HepG2 (cell line): ENCODE results near the gene CLEC16A. TPM values are rescaled to one million over a fixed set of nuclear protein-coding genes. Genes with fewer than 3 reads are reported as not detected.

ENCODE experiments used
- HNF1A ChIP-seq, 2 experiments: sonication (generic) in 1 of 2; formaldehyde crosslinking in 1 of 2; IDR thresholded peaks; 2 replicates each; pipeline versions ENCODE4 v1.4.0 to v1.6.1; 2016 to 2020; ENCODE audit warnings: borderline replicate concordance in 1 of 2, low read depth in 1 of 2, mild to moderate bottlenecking in 1 of 2, missing genetic modification reagents in 1 of 2
- ISX ChIP-seq: sonication (generic); formaldehyde crosslinking; conservative IDR thresholded peaks from 2 replicates; pipeline ENCODE4 v1.5.0; 2020; ENCODE audit warnings: missing genetic modification reagents
- SNAI1 ChIP-seq: sonication (generic); formaldehyde crosslinking; IDR thresholded peaks from 2 replicates; pipeline ENCODE4 v1.5.0; 2020; ENCODE audit warnings: mild to moderate bottlenecking, missing genetic modification reagents, borderline replicate concordance
- SRSF4 ChIP-seq: fragments of 200-400 bp; formaldehyde crosslinking; IDR thresholded peaks from one replicate; pipeline ENCODE4 v1.6.1; 2018; ENCODE audit warnings: mild to moderate bottlenecking, low read depth, low read length, moderate library complexity; ENCODE audit not compliant: poor library complexity, severe bottlenecking
- ZBTB39 ChIP-seq: sonication (generic); formaldehyde crosslinking; IDR thresholded peaks from 2 replicates; pipeline ENCODE4 v1.5.0; 2020; ENCODE audit warnings: missing genetic modification reagents
- ZNF318 ChIP-seq: sonication (generic); formaldehyde crosslinking; IDR thresholded peaks from 2 replicates; pipeline ENCODE4 v1.4.0; 2020; ENCODE audit warnings: mild to moderate bottlenecking, missing genetic modification reagents
- ZNF331 ChIP-seq: sonication (generic); formaldehyde crosslinking; IDR thresholded peaks from 2 replicates; pipeline ENCODE4 v1.4.0; 2020; ENCODE audit warnings: missing genetic modification reagents
- ZNF543 ChIP-seq: sonication (generic); formaldehyde crosslinking; IDR thresholded peaks from 2 replicates; pipeline ENCODE4 v1.4.0; 2020; ENCODE audit warnings: mild to moderate bottlenecking, missing genetic modification reagents
- polyA plus RNA-seq, 8 experiments: library from polyadenylated mRNA; depleted of rRNA in 3 of 8; stranded (reverse) in 7 of 8; unstranded in 1 of 8; fragments of >200 nt; fragmentation: Illumina TruSeq in 4 of 8; extraction: Trizol in 4 of 8; gene quantifications; 2 replicates each; pipeline versions ENCODE4 v1.2.1 to v1.2.3, GENCODE V29; 2011 to 2016; ENCODE audit warnings: low read depth in 4 of 8, missing spikeins in 1 of 8, mixed read lengths in 1 of 8; ENCODE audit not compliant: insufficient read depth in 1 of 8
- total RNA-seq, 5 experiments: library from RNA; depleted of rRNA; stranded (reverse); fragments of >200 nt; fragmentation: Illumina TruSeq; extraction: Trizol; gene quantifications; 2 replicates each; pipeline ENCODE4 v1.2.3, GENCODE V29; 2016; ENCODE audit warnings: low read depth in 1 of 5
- TF ChIP-seq, protein P1 (sequence below): sonication (generic); formaldehyde crosslinking; IDR thresholded peaks from 2 replicates; pipeline ENCODE4 v1.5.1; 2020; ENCODE audit warnings: mild to moderate bottlenecking, missing genetic modification reagents, moderate library complexity

The CLEC16A gene
- total and polyA plus RNA-seq, 2 of the 13 experiments (the other 11 are each of a cell fraction or from before 2014, with no cell fraction given), result 8.5 to 10.3 TPM

DNA sequence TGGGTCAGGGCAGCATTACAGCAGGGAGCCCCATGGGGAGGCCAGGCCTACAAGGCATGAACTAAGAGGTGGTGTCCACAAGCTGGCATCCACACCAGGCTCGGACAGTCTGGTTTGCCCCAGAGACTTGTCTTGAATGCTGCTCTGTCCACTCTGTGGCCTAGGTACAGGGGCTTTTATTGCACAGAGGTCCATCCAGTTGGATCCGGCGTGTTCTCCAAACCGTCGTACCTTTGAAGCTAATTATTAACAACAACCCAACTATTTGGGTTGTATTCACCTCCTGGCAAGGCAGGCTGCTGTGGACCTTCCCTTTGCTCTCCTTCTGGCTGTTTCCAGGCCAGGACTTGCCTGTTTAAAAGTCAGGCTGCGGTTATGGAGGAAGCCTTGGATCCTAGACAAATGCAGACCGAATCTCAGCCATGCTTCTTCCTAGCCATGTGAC is 123.4 kb downstream of the CLEC16A start (continued):
- TF ChIP-seq HNF1A (IDR thresholded peaks at IDR 0.05; ENCODE audit: low read depth), result peak; percentile 92
- peak; percentile 88 for TF ChIP-seq HNF1A (CRISPR knock-in tag; IDR thresholded peaks at IDR 0.05; ENCODE audit: borderline replicate concordance)
- TF ChIP-seq, protein P1, sequence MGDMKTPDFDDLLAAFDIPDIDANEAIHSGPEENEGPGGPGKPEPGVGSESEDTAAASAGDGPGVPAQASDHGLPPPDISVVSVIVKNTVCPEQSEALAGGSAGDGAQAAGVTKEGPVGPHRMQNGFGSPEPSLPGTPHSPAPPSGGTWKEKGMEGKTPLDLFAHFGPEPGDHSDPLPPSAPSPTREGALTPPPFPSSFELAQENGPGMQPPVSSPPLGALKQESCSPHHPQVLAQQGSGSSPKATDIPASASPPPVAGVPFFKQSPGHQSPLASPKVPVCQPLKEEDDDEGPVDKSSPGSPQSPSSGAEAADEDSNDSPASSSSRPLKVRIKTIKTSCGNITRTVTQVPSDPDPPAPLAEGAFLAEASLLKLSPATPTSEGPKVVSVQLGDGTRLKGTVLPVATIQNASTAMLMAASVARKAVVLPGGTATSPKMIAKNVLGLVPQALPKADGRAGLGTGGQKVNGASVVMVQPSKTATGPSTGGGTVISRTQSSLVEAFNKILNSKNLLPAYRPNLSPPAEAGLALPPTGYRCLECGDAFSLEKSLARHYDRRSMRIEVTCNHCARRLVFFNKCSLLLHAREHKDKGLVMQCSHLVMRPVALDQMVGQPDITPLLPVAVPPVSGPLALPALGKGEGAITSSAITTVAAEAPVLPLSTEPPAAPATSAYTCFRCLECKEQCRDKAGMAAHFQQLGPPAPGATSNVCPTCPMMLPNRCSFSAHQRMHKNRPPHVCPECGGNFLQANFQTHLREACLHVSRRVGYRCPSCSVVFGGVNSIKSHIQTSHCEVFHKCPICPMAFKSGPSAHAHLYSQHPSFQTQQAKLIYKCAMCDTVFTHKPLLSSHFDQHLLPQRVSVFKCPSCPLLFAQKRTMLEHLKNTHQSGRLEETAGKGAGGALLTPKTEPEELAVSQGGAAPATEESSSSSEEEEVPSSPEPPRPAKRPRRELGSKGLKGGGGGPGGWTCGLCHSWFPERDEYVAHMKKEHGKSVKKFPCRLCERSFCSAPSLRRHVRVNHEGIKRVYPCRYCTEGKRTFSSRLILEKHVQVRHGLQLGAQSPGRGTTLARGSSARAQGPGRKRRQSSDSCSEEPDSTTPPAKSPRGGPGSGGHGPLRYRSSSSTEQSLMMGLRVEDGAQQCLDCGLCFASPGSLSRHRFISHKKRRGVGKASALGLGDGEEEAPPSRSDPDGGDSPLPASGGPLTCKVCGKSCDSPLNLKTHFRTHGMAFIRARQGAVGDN, result peak; percentile 52
- peak; percentile 44; the same call in 1 of the 2 replicates for TF ChIP-seq ZNF543
- TF ChIP-seq SNAI1 (CRISPR knock-in tag), result no peak
- 0 out of 2 replicates have a peak, but pooled peaks have one; percentile 43 for TF ChIP-seq ZNF331 (CRISPR knock-in tag)
- TF ChIP-seq ZNF318 (CRISPR knock-in tag), result no peak
- no peak for TF ChIP-seq ZBTB39
- TF ChIP-seq ISX, result no peak
- TF ChIP-seq SRSF4, result no peak
